Measurements from ENCODE around the gene BMPR1A.

GRCh38 chr10:86804805-86805204 lies 48.4 kb downstream of the BMPR1A start:
- TF ChIP-seq CTCF (IDR thresholded peaks at IDR 0.05) (no peak), POLR2A (IDR thresholded peaks at IDR 0.05) (no peak)
